Measurements from ENCODE around the gene TMX2. TPM values are rescaled to one million over a fixed set of nuclear protein-coding genes. Genes with fewer than 3 reads are reported as not detected.

The TMX2 gene
- total and polyA plus RNA-seq, 2 donors (not counting 3 experiments of a cell fraction or from before 2014, with no cell fraction given) = 52.7 to 67.7 TPM

DNA sequence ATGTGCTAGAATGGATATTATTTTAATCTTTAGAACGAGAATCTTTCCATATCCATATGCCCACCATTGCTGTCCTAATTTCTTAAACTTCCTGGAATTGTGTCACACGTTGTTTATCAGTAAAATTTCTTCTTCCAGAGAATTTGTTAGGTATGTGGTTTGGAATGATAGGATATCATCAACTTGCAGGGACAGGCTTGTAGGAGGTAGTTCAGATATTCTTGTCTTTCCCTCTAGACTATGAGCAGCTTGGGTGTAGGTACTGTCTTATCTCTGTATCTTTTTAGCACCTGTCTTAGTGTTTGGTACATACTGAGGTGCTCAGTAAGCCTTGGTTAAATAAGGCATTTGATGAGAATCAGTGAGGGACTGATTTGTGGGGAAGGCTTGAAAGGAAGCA, 52.6 kb downstream of the TMX2 start:
- Histone ChIP-seq H3K4me2 (ENCODE audit: insufficient read depth, low read length) (peak overlapping the region; percentile 100), H3K27ac (ENCODE audit: insufficient read depth, low read depth, low read length) (peak overlapping the region; percentile 89), H2AFZ (ENCODE audit: low read depth, low read length) (no peak overlapping the region), H4K20me1 (replicated peaks; ENCODE audit: control insufficient read depth, extremely low read depth, insufficient read depth, low read length) (peaks cover 11% of the 10 kb centered on the region), H3K9me1 (replicated peaks; ENCODE audit: control insufficient read depth, extremely low read depth, insufficient read depth, low read length) (no peaks in the 10 kb centered on the region), H3K36me3 (ENCODE audit: control insufficient read depth in 2 of 2, extremely low read depth in 1 of 2, insufficient read depth in 2 of 2, low read length in 2 of 2) (no peaks in the 10 kb centered on the region), H3K27me3 (ENCODE audit: control insufficient read depth in 2 of 2, insufficient read depth in 2 of 2, low read length in 2 of 2) (no peaks in the 10 kb centered on the region), H3K4me1 (ENCODE audit: control insufficient read depth, extremely low read depth, insufficient read depth, low read length) (peaks cover 29% of the 10 kb centered on the region), H3K79me2 (ENCODE audit: control insufficient read depth, insufficient read depth, low read length) (peaks cover 82% of the 10 kb centered on the region), H3K9me3 (replicated peaks; ENCODE audit: control insufficient read depth, insufficient read depth, low read length) (no peaks in the 10 kb centered on the region), H3K9ac (replicated peaks; ENCODE audit: extremely low read depth, insufficient read depth, low read length) (peak overlapping the region; percentile 96), H3K4me3 (replicated peaks in 1 of 3; ENCODE audit: insufficient read depth in 1 of 3, low read depth in 1 of 3, low read length in 3 of 3) (peak overlapping the region; percentile 68 to 98 (median 83))
- intact Hi-C loops (cut with micrococcal nuclease) = loop anchor here (5.0 kb wide), 1 partner anchor 237 kb away; no protein-coding TSS in a partner anchor
- ChIA-PET CTCF (interaction anchor here (1.7 to 13.5 kb wide), 4 partner anchors 13 to 36 kb away, joined by 3 to 375 read pairs (median 68); partner anchors contain the start of gene BTBD18), POLR2A (interaction anchor here (1.2 to 5.7 kb wide), 5 partner anchors 10 to 35 kb away, joined by 3 to 39 read pairs (median 7); no protein-coding TSS in a partner anchor)
- DNase-seq (ENCODE audit: low read depth, low spot score) (no peak), FAIRE-seq (no peak)
- dilution Hi-C loops (cut with MboI; ENCODE audit: extremely low pct_ligation_motif_present, low sequenced_read_pairs) = no loop called here
- BruUV-seq (replicated peaks) = no TSS peak
- no peak for TF ChIP-seq FOS (IDR thresholded peaks at IDR 0.05; ENCODE audit: borderline replicate concordance, insufficient read depth, low read length)
- no peak for TF ChIP-seq EZH2 (IDR thresholded peaks at IDR 0.05; ENCODE audit: borderline replicate concordance, low read depth, low read length, severe bottlenecking)
- no peak for TF ChIP-seq GATA2 (IDR thresholded peaks at IDR 0.05; ENCODE audit: insufficient read depth, insufficient read length, low read depth, low read length)
- TF ChIP-seq, protein P1, sequence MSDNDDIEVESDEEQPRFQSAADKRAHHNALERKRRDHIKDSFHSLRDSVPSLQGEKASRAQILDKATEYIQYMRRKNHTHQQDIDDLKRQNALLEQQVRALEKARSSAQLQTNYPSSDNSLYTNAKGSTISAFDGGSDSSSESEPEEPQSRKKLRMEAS (IDR thresholded peaks at IDR 0.05; ENCODE audit: insufficient read depth, insufficient read length) = no peak
- TF ChIP-seq POLR2AphosphoS5 (IDR thresholded peaks at IDR 0.05; ENCODE audit: insufficient read depth, low read depth, low read length) = no peak
- TF ChIP-seq, protein P2, sequence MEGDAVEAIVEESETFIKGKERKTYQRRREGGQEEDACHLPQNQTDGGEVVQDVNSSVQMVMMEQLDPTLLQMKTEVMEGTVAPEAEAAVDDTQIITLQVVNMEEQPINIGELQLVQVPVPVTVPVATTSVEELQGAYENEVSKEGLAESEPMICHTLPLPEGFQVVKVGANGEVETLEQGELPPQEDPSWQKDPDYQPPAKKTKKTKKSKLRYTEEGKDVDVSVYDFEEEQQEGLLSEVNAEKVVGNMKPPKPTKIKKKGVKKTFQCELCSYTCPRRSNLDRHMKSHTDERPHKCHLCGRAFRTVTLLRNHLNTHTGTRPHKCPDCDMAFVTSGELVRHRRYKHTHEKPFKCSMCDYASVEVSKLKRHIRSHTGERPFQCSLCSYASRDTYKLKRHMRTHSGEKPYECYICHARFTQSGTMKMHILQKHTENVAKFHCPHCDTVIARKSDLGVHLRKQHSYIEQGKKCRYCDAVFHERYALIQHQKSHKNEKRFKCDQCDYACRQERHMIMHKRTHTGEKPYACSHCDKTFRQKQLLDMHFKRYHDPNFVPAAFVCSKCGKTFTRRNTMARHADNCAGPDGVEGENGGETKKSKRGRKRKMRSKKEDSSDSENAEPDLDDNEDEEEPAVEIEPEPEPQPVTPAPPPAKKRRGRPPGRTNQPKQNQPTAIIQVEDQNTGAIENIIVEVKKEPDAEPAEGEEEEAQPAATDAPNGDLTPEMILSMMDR (IDR thresholded peaks at IDR 0.05; ENCODE audit: extremely low read depth in 1 of 2, insufficient read depth in 1 of 2, low read depth in 1 of 2, low read length in 2 of 2) = no peak
- TF ChIP-seq MYC (IDR thresholded peaks at IDR 0.05; ENCODE audit: low read depth, low read length) = no peak
- no peak for TF ChIP-seq POLR2A (IDR thresholded peaks at IDR 0.05; ENCODE audit: low read depth, low read length)
- no peak for TF ChIP-seq JUN (IDR thresholded peaks at IDR 0.05; ENCODE audit: borderline replicate concordance, insufficient read depth, insufficient read length, low read depth)
